Amygdala (tissue), 56 donors: ENCODE measurements around the gene UBTD1.

Source experiments
- DNase-seq, 56 donors: peaks; one replicate each; lab custom pipeline; 2025; lab: John Stamatoyannopoulos, UW

Gene UBTD1

GRCh38 chr10:97601268-97602215, 102.8 kb downstream of the UBTD1 start:
- DNase-seq: peak in 26 of 56 donors; percentile 6 to 70 (median 26)

- peak in 19 of 56 donors; percentile 2 to 72 (median 19) for DNase-seq
These were observed 108.4 kb downstream of the UBTD1 start for GRCh38 chr10:97607095-97607636.

- DNase-seq: no peak
These were observed 110.4 kb downstream of the UBTD1 start for GRCh38 chr10:97608991-97609561.

- no peak for DNase-seq
These were observed 112.7 kb downstream of the UBTD1 start for GRCh38 chr10:97611473-97611872.

- no peak for DNase-seq
These were observed 113.7 kb downstream of the UBTD1 start for GRCh38 chr10:97612386-97612785.

GRCh38 chr10:97618285-97618684, 119.6 kb downstream of the UBTD1 start:
- DNase-seq: no peak

GRCh38 chr10:97618733-97619132, 120.0 kb downstream of the UBTD1 start:
- DNase-seq: no peak
